Measurements from ENCODE around the gene ACADS.

ACADS gene

GRCh38 chr12:120749256-120749655 is 23.6 kb downstream of the ACADS start:
- H3K4me3 ChIP-seq (ENCODE audit: low read depth, low read length), result no peak overlapping the region
- no peak for TF ChIP-seq CTCF (IDR thresholded peaks at IDR 0.05; ENCODE audit: low read depth, low read length, missing control alignments)
- in situ Hi-C loops (cut with HindIII; ENCODE audit: low sequenced_read_pairs), result no loop called here
- no peak for DNase-seq (ENCODE audit: low read depth)

- no peak for TF ChIP-seq CTCF (IDR thresholded peaks at IDR 0.05; ENCODE audit: low read depth, low read length, missing control alignments)
- H3K4me3 ChIP-seq (ENCODE audit: low read depth, low read length), result no peak overlapping the region
- in situ Hi-C loops (cut with HindIII; ENCODE audit: low sequenced_read_pairs), result no loop called here
- DNase-seq (ENCODE audit: low read depth), result no peak
Observed at GRCh38 chr12:120750806-120751205, 25.2 kb downstream of the ACADS start.

- no peak for TF ChIP-seq CTCF (IDR thresholded peaks at IDR 0.05; ENCODE audit: low read depth, low read length, missing control alignments)
- no peak for DNase-seq (ENCODE audit: low read depth)
- H3K4me3 ChIP-seq (ENCODE audit: low read depth, low read length), result no peak overlapping the region
- in situ Hi-C loops (cut with HindIII; ENCODE audit: low sequenced_read_pairs), result no loop called here
Observed at GRCh38 chr12:120751389-120751788, 25.8 kb downstream of the ACADS start.

GRCh38 chr12:120754792-120755191 is 29.2 kb downstream of the ACADS start:
- no peak for TF ChIP-seq CTCF (IDR thresholded peaks at IDR 0.05; ENCODE audit: low read depth, low read length, missing control alignments)
- in situ Hi-C loops (cut with HindIII; ENCODE audit: low sequenced_read_pairs), result no loop called here
- H3K4me3 ChIP-seq (ENCODE audit: low read depth, low read length), result no peak overlapping the region
- no peak for DNase-seq (ENCODE audit: low read depth)

GRCh38 chr12:120755269-120755668 is 29.6 kb downstream of the ACADS start:
- TF ChIP-seq CTCF (IDR thresholded peaks at IDR 0.05; ENCODE audit: low read depth, low read length, missing control alignments), result no peak
- no peak overlapping the region for H3K4me3 ChIP-seq (ENCODE audit: low read depth, low read length)
- no peak for DNase-seq (ENCODE audit: low read depth)
- in situ Hi-C loops (cut with HindIII; ENCODE audit: low sequenced_read_pairs), result no loop called here

- in situ Hi-C loops (cut with HindIII; ENCODE audit: low sequenced_read_pairs), result no loop called here
- H3K4me3 ChIP-seq (ENCODE audit: low read depth, low read length), result no peak overlapping the region
- no peak for TF ChIP-seq CTCF (IDR thresholded peaks at IDR 0.05; ENCODE audit: low read depth, low read length, missing control alignments)
- DNase-seq (ENCODE audit: low read depth), result no peak
Observed at GRCh38 chr12:120757226-120757742, 31.7 kb downstream of the ACADS start.

- in situ Hi-C loops (cut with HindIII; ENCODE audit: low sequenced_read_pairs), result no loop called here
- no peak for TF ChIP-seq CTCF (IDR thresholded peaks at IDR 0.05; ENCODE audit: low read depth, low read length, missing control alignments)
- no peak for DNase-seq (ENCODE audit: low read depth)
- H3K4me3 ChIP-seq (ENCODE audit: low read depth, low read length), result no peak overlapping the region
Observed at GRCh38 chr12:120757949-120758348, 32.3 kb downstream of the ACADS start.

Data from astrocyte of the cerebellum (primary cell).